Panc1 (cell line): ENCODE data around the gene MOB1A. TPM values are rescaled to one million over a fixed set of nuclear protein-coding genes. Genes with fewer than 3 reads are reported as not detected.

ENCODE experiments used
- ATAC-seq: fragments of 200-7000 bp; cut with Tn5 transposase; 2 replicates; pipeline ENCODE4 v1.9.1; 2020; ENCODE audit warnings: mild to moderate bottlenecking, moderate library complexity
- BruUV-seq: library from RNA; stranded (reverse); fragments of 400-500 nt; replicated peaks from 2 replicates; lab custom pipeline; 2021; lab: Mats Ljungman, UMichigan
- CTCF ChIA-PET: fragments of 300-600 bp; sonication (Branson Sonifier 250); formaldehyde crosslinking; loops from one replicate; lab custom pipeline; 2022; ENCODE audit warnings: antibody characterized with exemption; lab: Charles Lee
- POLR2A ChIA-PET: fragments of 300-600 bp; sonication (Branson Sonifier 250); formaldehyde crosslinking; loops from one replicate; lab custom pipeline; 2022; ENCODE audit warnings: antibody characterized with exemption; lab: Charles Lee
- DNase-seq: peaks from one replicate; pipeline ENCODE4 v3.0.0-alpha.2; 2010; ENCODE audit warnings: low read depth, low spot score
- H3K27ac ChIP-seq: 2 replicates; pipeline ENCODE4 v1.5.1; 2011; ENCODE audit warnings: mild to moderate bottlenecking, low read length, inconsistent platforms
- H3K27me3 ChIP-seq: fragments of 200-500 bp; sonication (Bioruptor generic); 2 replicates; pipeline ENCODE4 v1.6.0; 2014; ENCODE audit warnings: low read length, inconsistent platforms; ENCODE audit not compliant: control insufficient read depth, insufficient read depth
- H3K36me3 ChIP-seq: fragments of 200-500 bp; sonication (Bioruptor generic); 2 replicates; pipeline ENCODE4 v1.5.1; 2014; ENCODE audit warnings: inconsistent platforms, mild to moderate bottlenecking, low read length, moderate library complexity; ENCODE audit not compliant: control insufficient read depth, insufficient read depth
- H3K4me1 ChIP-seq: 2 replicates; pipeline ENCODE4 v1.5.1; 2011; ENCODE audit warnings: inconsistent platforms, mild to moderate bottlenecking, low read length, moderate library complexity; ENCODE audit not compliant: control insufficient read depth, insufficient read depth
- H3K4me3 ChIP-seq, 2 experiments: 2 replicates each; pipeline ENCODE4 v1.5.1; 2011 to 2012; ENCODE audit warnings: low read depth in 2 of 2, low read length in 2 of 2, mild to moderate bottlenecking in 2 of 2, inconsistent platforms in 1 of 2, moderate library complexity in 1 of 2
- H3K9me3 ChIP-seq: fragments of 200-500 bp; sonication (Bioruptor generic); 2 replicates; pipeline ENCODE4 v1.5.1; 2014; ENCODE audit warnings: low read depth, mild to moderate bottlenecking, inconsistent platforms, low read length, moderate library complexity; ENCODE audit not compliant: control insufficient read depth, insufficient read depth
- POLR2AphosphoS5 ChIP-seq: IDR thresholded peaks from 2 replicates; pipeline ENCODE4 v1.6.1; 2012; ENCODE audit warnings: mild to moderate bottlenecking, low read depth, low read length, moderate library complexity
- SIN3A ChIP-seq: IDR thresholded peaks from 2 replicates; pipeline ENCODE4 v1.6.1; 2012; ENCODE audit warnings: low read depth, mild to moderate bottlenecking, low read length, moderate library complexity, borderline replicate concordance; ENCODE audit not compliant: insufficient read depth
- TCF7L2 ChIP-seq: IDR thresholded peaks from 2 replicates; pipeline ENCODE4 v1.6.1; 2011; ENCODE audit warnings: mild to moderate bottlenecking, low read depth, low read length, inconsistent platforms
- in situ Hi-C: cut with HindIII; loops from 2 replicates; pipeline ENCODE4 v1.10.0; 2016; ENCODE audit warnings: low sequenced_read_pairs, low pct_unique_long_range_greater_than_20kb
- intact Hi-C: fragments of 100-400 bp; cut with micrococcal nuclease; formaldehyde crosslinking; loops from one replicate; pipeline ENCODE4 v1.10.0; 2022; ENCODE audit not compliant: unreplicated experiment
- total RNA-seq: library from RNA; stranded (reverse); gene quantifications from one replicate; pipeline ENCODE4 v1.2.1, GENCODE V29; 2021; ENCODE audit not compliant: unreplicated experiment
- TF ChIP-seq, protein P1 (sequence below), 2 experiments: IDR thresholded peaks; 2 replicates each; pipeline ENCODE4 v1.6.1; 2011 to 2012; ENCODE audit warnings: low read depth in 2 of 2, control low read depth in 1 of 2, low read length in 1 of 2, mild to moderate bottlenecking in 1 of 2, moderate library complexity in 1 of 2; ENCODE audit not compliant: insufficient read depth in 1 of 2
- TF ChIP-seq, protein P2 (sequence below): fragments of 450-650 bp; IDR thresholded peaks from 2 replicates; pipeline ENCODE4 v1.5.1; 2017; ENCODE audit warnings: mild to moderate bottlenecking

The MOB1A gene
- total RNA-seq, 1 experiment from 2014 or later: 184 TPM

DNA sequence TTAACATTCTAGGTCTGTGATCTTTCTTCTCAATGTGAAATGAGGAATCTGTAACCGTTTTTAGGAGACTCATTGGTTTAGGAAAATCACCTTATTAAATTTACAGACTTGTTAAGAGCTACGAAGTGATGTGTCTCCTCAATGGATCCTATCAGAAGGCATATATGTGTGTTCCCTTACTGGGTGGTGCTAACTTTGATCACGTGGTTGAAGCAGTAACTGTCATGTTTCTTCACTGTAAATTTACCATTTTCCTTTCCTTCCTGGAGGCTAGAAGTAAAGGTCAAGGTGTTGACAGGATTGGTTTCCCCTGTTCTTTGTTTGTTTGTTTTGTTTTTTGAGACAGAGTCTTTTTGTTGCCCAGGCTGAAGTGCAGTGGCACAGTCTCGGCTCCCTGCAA lies 18.4 kb upstream of the MOB1A start:
- ATAC-seq: no peak
- H3K4me3 ChIP-seq: no peak overlapping the region
- H3K36me3 ChIP-seq: peaks cover under 1% of the 10 kb centered on the region
- in situ Hi-C loops (no loop called here), intact Hi-C loops (no loop called here)
- peak overlapping the region; percentile 88 for H3K27ac ChIP-seq
- ChIA-PET CTCF (no interaction called here), POLR2A (interaction anchor here (1.5 kb wide), 1 partner anchor 19 kb away, joined by 3 read pairs; the partner anchor contains the start of gene MOB1A)
- BruUV-seq: no TSS peak
- TF ChIP-seq, protein P1, sequence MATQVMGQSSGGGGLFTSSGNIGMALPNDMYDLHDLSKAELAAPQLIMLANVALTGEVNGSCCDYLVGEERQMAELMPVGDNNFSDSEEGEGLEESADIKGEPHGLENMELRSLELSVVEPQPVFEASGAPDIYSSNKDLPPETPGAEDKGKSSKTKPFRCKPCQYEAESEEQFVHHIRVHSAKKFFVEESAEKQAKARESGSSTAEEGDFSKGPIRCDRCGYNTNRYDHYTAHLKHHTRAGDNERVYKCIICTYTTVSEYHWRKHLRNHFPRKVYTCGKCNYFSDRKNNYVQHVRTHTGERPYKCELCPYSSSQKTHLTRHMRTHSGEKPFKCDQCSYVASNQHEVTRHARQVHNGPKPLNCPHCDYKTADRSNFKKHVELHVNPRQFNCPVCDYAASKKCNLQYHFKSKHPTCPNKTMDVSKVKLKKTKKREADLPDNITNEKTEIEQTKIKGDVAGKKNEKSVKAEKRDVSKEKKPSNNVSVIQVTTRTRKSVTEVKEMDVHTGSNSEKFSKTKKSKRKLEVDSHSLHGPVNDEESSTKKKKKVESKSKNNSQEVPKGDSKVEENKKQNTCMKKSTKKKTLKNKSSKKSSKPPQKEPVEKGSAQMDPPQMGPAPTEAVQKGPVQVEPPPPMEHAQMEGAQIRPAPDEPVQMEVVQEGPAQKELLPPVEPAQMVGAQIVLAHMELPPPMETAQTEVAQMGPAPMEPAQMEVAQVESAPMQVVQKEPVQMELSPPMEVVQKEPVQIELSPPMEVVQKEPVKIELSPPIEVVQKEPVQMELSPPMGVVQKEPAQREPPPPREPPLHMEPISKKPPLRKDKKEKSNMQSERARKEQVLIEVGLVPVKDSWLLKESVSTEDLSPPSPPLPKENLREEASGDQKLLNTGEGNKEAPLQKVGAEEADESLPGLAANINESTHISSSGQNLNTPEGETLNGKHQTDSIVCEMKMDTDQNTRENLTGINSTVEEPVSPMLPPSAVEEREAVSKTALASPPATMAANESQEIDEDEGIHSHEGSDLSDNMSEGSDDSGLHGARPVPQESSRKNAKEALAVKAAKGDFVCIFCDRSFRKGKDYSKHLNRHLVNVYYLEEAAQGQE (IDR thresholded peaks at IDR 0.05; ENCODE audit: insufficient read depth in 1 of 2, low read depth in 2 of 2, low read length in 1 of 2): no peak
- no peak for TF ChIP-seq SIN3A
- no peak for TF ChIP-seq POLR2AphosphoS5
- no peak for TF ChIP-seq TCF7L2
- TF ChIP-seq, protein P2, sequence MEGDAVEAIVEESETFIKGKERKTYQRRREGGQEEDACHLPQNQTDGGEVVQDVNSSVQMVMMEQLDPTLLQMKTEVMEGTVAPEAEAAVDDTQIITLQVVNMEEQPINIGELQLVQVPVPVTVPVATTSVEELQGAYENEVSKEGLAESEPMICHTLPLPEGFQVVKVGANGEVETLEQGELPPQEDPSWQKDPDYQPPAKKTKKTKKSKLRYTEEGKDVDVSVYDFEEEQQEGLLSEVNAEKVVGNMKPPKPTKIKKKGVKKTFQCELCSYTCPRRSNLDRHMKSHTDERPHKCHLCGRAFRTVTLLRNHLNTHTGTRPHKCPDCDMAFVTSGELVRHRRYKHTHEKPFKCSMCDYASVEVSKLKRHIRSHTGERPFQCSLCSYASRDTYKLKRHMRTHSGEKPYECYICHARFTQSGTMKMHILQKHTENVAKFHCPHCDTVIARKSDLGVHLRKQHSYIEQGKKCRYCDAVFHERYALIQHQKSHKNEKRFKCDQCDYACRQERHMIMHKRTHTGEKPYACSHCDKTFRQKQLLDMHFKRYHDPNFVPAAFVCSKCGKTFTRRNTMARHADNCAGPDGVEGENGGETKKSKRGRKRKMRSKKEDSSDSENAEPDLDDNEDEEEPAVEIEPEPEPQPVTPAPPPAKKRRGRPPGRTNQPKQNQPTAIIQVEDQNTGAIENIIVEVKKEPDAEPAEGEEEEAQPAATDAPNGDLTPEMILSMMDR: no peak
- H3K27me3 ChIP-seq: no peaks in the 10 kb centered on the region
- no peak for DNase-seq
- peaks cover 27% of the 10 kb centered on the region for H3K4me1 ChIP-seq
- H3K9me3 ChIP-seq: no peaks in the 10 kb centered on the region

DNA sequence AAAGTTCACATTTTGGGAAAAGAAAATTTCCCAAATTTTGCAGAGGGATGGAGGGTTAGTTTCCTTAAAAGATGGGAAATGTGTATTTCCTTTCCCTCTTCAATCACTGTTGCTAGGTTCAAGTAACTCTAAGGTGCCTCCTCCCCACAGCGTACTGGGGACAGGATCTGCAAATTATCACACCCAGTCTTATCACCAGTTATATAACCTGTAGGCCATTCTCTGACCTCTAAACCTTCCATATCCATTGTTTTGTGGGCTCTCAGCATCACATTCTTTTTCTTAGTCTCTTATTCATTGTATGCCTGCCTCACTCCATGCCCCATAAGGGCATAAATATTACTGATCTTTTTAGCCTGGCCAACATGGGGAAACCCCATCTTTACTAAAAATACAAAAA lies 16.1 kb upstream of the MOB1A start:
- CTCF ChIA-PET: no interaction called here

More for the DNA sequence above, 16.1 kb upstream of the MOB1A start:
- Histone ChIP-seq H3K36me3 (no peaks in the 10 kb centered on the region; the same call in 1 of the 2 replicates), H3K4me3 (no peak overlapping the region), H3K27ac (no peak overlapping the region), H3K27me3 (no peaks in the 10 kb centered on the region), H3K4me1 (peaks cover 14% of the 10 kb centered on the region; the same call in 1 of the 2 replicates), H3K9me3 (no peaks in the 10 kb centered on the region)
- intact Hi-C loops (no loop called here), in situ Hi-C loops (no loop called here)
- ATAC-seq: no peak
- BruUV-seq: no TSS peak
- POLR2A ChIA-PET: no interaction called here
- no peak for DNase-seq
- TF ChIP-seq, protein P2: no peak
- TF ChIP-seq TCF7L2: no peak
- no peak for TF ChIP-seq SIN3A
- no peak for TF ChIP-seq POLR2AphosphoS5
- TF ChIP-seq, protein P1 (IDR thresholded peaks at IDR 0.05; ENCODE audit: insufficient read depth in 1 of 2, low read depth in 2 of 2, low read length in 1 of 2): no peak
